Loucy (cell line): Measurements from ENCODE around the gene DCAF10.

ENCODE experiments used
- H2AFZ ChIP-seq: fragments of 200-600 bp; sonication (generic); 2 replicates; pipeline ENCODE4 v1.6.0; 2016; ENCODE audit warnings: antibody characterized with exemption, mild to moderate bottlenecking, low read length, moderate library complexity
- H3F3A ChIP-seq: fragments of 200-600 bp; 2 replicates; pipeline ENCODE4 v1.6.0; 2016; ENCODE audit warnings: antibody characterized with exemption, low read depth, mild to moderate bottlenecking
- H3K27me3 ChIP-seq: fragments of 200-600 bp; sonication (generic); 2 replicates; pipeline ENCODE4 v1.6.1; 2014; ENCODE audit warnings: low read length, mild to moderate bottlenecking; ENCODE audit not compliant: insufficient read depth, poor library complexity, severe bottlenecking
- H3K36me3 ChIP-seq: fragments of 200-600 bp; sonication (generic); 2 replicates; pipeline ENCODE4 v1.6.1; 2016; ENCODE audit warnings: low read length; ENCODE audit not compliant: insufficient read depth
- H3K4me1 ChIP-seq: fragments of 200-600 bp; sonication (generic); 2 replicates; pipeline ENCODE4 v1.5.1; 2014; ENCODE audit warnings: low read length, mild to moderate bottlenecking; ENCODE audit not compliant: insufficient read depth, poor library complexity, severe bottlenecking
- H3K4me2 ChIP-seq: fragments of 200-600 bp; sonication (generic); 2 replicates; pipeline ENCODE4 v1.6.0; 2014; ENCODE audit warnings: antibody characterized with exemption, low read length, low read depth, mild to moderate bottlenecking; ENCODE audit not compliant: poor library complexity, severe bottlenecking
- H3K4me3 ChIP-seq: fragments of 200-600 bp; sonication (generic); 2 replicates; pipeline ENCODE4 v1.5.1; 2014; ENCODE audit warnings: low read length, mild to moderate bottlenecking, mixed read lengths; ENCODE audit not compliant: poor library complexity, severe bottlenecking
- H3K79me2 ChIP-seq: fragments of 200-600 bp; sonication (generic); 2 replicates; pipeline ENCODE4 v1.6.1; 2014; ENCODE audit warnings: low read length; ENCODE audit not compliant: insufficient read depth
- H3K9ac ChIP-seq: fragments of 200-600 bp; sonication (generic); 2 replicates; pipeline ENCODE4 v1.6.0; 2014; ENCODE audit warnings: mild to moderate bottlenecking, low read depth, low read length, moderate library complexity; ENCODE audit not compliant: poor library complexity, severe bottlenecking
- H3K9me2 ChIP-seq: fragments of 200-600 bp; sonication (generic); replicated peaks from 2 replicates; pipeline ENCODE4 v1.6.1; 2016; ENCODE audit warnings: low read depth, low read length, mixed read lengths
- H3K9me3 ChIP-seq: fragments of 200-600 bp; sonication (generic); 2 replicates; pipeline ENCODE4 v1.6.1; 2014; ENCODE audit warnings: mild to moderate bottlenecking, antibody characterized with exemption, low read length, low read depth; ENCODE audit not compliant: insufficient read depth
- H4K20me1 ChIP-seq: fragments of 200-600 bp; sonication (generic); 2 replicates; pipeline ENCODE4 v1.6.0; 2014; ENCODE audit warnings: antibody characterized with exemption, low read length, mild to moderate bottlenecking; ENCODE audit not compliant: insufficient read depth, poor library complexity, severe bottlenecking
- CTCF ChIP-seq: fragments of 200-600 bp; sonication (generic); conservative IDR thresholded peaks from 2 replicates; pipeline ENCODE4 v1.5.1; 2014; ENCODE audit warnings: mild to moderate bottlenecking, antibody characterized with exemption, low read length
- EZH2phosphoT487 ChIP-seq: fragments of 200-600 bp; IDR thresholded peaks from 2 replicates; pipeline ENCODE4 v1.6.1; 2018; ENCODE audit warnings: antibody characterized with exemption, mild to moderate bottlenecking, moderate library complexity, borderline replicate concordance

DCAF10 gene

GRCh38 chr9:37769995-37770394 lies 30.6 kb upstream of the DCAF10 start:
- Histone ChIP-seq H3K9me2 (no peaks in the 10 kb centered on the region), H3K36me3 (no peaks in the 10 kb centered on the region), H3K79me2 (no peaks in the 10 kb centered on the region), H3K9ac (no peak overlapping the region), H3K27me3 (no peaks in the 10 kb centered on the region), H3K9me3 (no peaks in the 10 kb centered on the region), H3K4me1 (no peaks in the 10 kb centered on the region), H3F3A (no peaks in the 10 kb centered on the region), H3K4me2 (no peak overlapping the region), H3K4me3 (no peak overlapping the region), H4K20me1 (no peaks in the 10 kb centered on the region), H2AFZ (no peak overlapping the region)
- TF ChIP-seq EZH2phosphoT487 (no peak), CTCF (no peak)

GRCh38 chr9:37775216-37775919 lies 25.2 kb upstream of the DCAF10 start:
- Histone ChIP-seq H2AFZ (no peak overlapping the region), H3K9me3 (no peaks in the 10 kb centered on the region), H3K36me3 (peaks cover 34% of the 10 kb centered on the region; the same call in 1 of the 2 replicates), H4K20me1 (peaks cover 15% of the 10 kb centered on the region), H3K4me1 (peaks cover 7% of the 10 kb centered on the region), H3F3A (no peaks in the 10 kb centered on the region; the same call in 1 of the 2 replicates), H3K79me2 (peaks cover 15% of the 10 kb centered on the region; the same call in 1 of the 2 replicates), H3K9me2 (no peaks in the 10 kb centered on the region), H3K4me3 (no peak overlapping the region), H3K4me2 (no peak overlapping the region), H3K9ac (no peak overlapping the region), H3K27me3 (no peaks in the 10 kb centered on the region)
- no peak for TF ChIP-seq CTCF
- TF ChIP-seq EZH2phosphoT487, result no peak

GRCh38 chr9:37776328-37776727 lies 24.3 kb upstream of the DCAF10 start:
- Histone ChIP-seq H3K4me1 (peaks cover 15% of the 10 kb centered on the region), H3K9me3 (no peaks in the 10 kb centered on the region), H4K20me1 (peaks cover 20% of the 10 kb centered on the region), H3K9me2 (no peaks in the 10 kb centered on the region), H3K36me3 (peaks cover 44% of the 10 kb centered on the region; the same call in 1 of the 2 replicates), H3F3A (no peaks in the 10 kb centered on the region; the same call in 1 of the 2 replicates), H3K9ac (no peak overlapping the region), H3K4me2 (no peak overlapping the region), H3K4me3 (no peak overlapping the region), H3K79me2 (peaks cover 25% of the 10 kb centered on the region), H3K27me3 (no peaks in the 10 kb centered on the region), H2AFZ (no peak overlapping the region)
- no peak for TF ChIP-seq EZH2phosphoT487

GRCh38 chr9:37778534-37778933 lies 22.1 kb upstream of the DCAF10 start:
- Histone ChIP-seq H3K36me3 (peaks cover 46% of the 10 kb centered on the region; the same call in 1 of the 2 replicates), H3K9me2 (no peaks in the 10 kb centered on the region), H3K27me3 (no peaks in the 10 kb centered on the region), H4K20me1 (peaks cover 43% of the 10 kb centered on the region), H3K4me1 (peaks cover 37% of the 10 kb centered on the region), H3K79me2 (peaks cover 47% of the 10 kb centered on the region), H2AFZ (no peak overlapping the region), H3K9ac (no peak overlapping the region), H3F3A (no peaks in the 10 kb centered on the region; the same call in 1 of the 2 replicates), H3K4me2 (no peak overlapping the region), H3K4me3 (no peak overlapping the region), H3K9me3 (no peaks in the 10 kb centered on the region)
- TF ChIP-seq CTCF, result no peak
- TF ChIP-seq EZH2phosphoT487, result no peak
